H1 (cell line): ENCODE data around the gene SOSTDC1.
"Not testable (repeated sequence)": the region's sequence is repeated elsewhere in the genome, so short reads cannot be mapped to it uniquely, and the experiment has no call there.

Experiments
- CREB1 ChIP-seq: IDR thresholded peaks from 2 replicates; pipeline ENCODE4 v1.6.1; 2012; ENCODE audit warnings: inconsistent platforms
- EP300 ChIP-seq, 2 experiments: IDR thresholded peaks; 1 replicate in 1 of 2; 2 replicates in 1 of 2; pipeline ENCODE4 v1.6.1; 2011 to 2012; ENCODE audit warnings: low read depth in 2 of 2, low read length in 2 of 2, mild to moderate bottlenecking in 2 of 2, borderline replicate concordance in 1 of 2, inconsistent platforms in 1 of 2, moderate library complexity in 1 of 2
- KDM5A ChIP-seq: fragments of 200-600 bp; IDR thresholded peaks from 2 replicates; pipeline ENCODE4 v1.7.1; 2012; ENCODE audit warnings: mild to moderate bottlenecking, low read length, inconsistent platforms, mixed read lengths
- MAX ChIP-seq: IDR thresholded peaks from 2 replicates; pipeline ENCODE4 v1.6.1; 2012; ENCODE audit warnings: inconsistent platforms
- POLR2A ChIP-seq, 2 experiments: IDR thresholded peaks; 1 replicate in 1 of 2; 2 replicates in 1 of 2; pipeline ENCODE4 v1.6.1; 2011; ENCODE audit warnings: low read depth in 2 of 2, low read length in 2 of 2, mild to moderate bottlenecking in 2 of 2; ENCODE audit errors: control extremely low read depth in 1 of 2
- POLR2AphosphoS5 ChIP-seq: IDR thresholded peaks from 2 replicates; pipeline ENCODE4 v1.6.1; 2011; ENCODE audit warnings: low read depth, low read length
- SUZ12 ChIP-seq: fragments of 200-600 bp; sonication (generic); IDR thresholded peaks from 2 replicates; pipeline ENCODE4 v1.6.1; 2012; ENCODE audit warnings: mild to moderate bottlenecking, inconsistent platforms, low read length, moderate library complexity, mixed read lengths
- TAF1 ChIP-seq: IDR thresholded peaks from 2 replicates; pipeline ENCODE4 v1.6.1; 2011; ENCODE audit warnings: mild to moderate bottlenecking, low read depth, low read length
- TCF12 ChIP-seq: IDR thresholded peaks from 2 replicates; pipeline ENCODE4 v1.6.1; 2011; ENCODE audit warnings: low read depth, mild to moderate bottlenecking, low read length
- YY1 ChIP-seq: IDR thresholded peaks from 2 replicates; pipeline ENCODE4 v1.6.1; 2011; ENCODE audit warnings: low read depth, mild to moderate bottlenecking, low read length
- TF ChIP-seq, protein P1 (sequence below): IDR thresholded peaks from 2 replicates; pipeline ENCODE4 v1.6.1; 2012; ENCODE audit warnings: low read length, inconsistent platforms

GRCh38 chr7:16456303-16456702 is 9.2 kb downstream of the SOSTDC1 start:
- not testable (repeated sequence) for TF ChIP-seq TCF12; TAF1; SUZ12; KDM5A; POLR2A (IDR thresholded peaks at IDR 0.05; ENCODE audit: control extremely low read depth in 1 of 2, low read depth in 2 of 2, low read length in 2 of 2); POLR2AphosphoS5; YY1; CREB1; MAX; EP300 (IDR thresholded peaks at IDR 0.05; ENCODE audit: borderline replicate concordance in 1 of 2, low read depth in 2 of 2, low read length in 2 of 2)
- TF ChIP-seq, protein P1, sequence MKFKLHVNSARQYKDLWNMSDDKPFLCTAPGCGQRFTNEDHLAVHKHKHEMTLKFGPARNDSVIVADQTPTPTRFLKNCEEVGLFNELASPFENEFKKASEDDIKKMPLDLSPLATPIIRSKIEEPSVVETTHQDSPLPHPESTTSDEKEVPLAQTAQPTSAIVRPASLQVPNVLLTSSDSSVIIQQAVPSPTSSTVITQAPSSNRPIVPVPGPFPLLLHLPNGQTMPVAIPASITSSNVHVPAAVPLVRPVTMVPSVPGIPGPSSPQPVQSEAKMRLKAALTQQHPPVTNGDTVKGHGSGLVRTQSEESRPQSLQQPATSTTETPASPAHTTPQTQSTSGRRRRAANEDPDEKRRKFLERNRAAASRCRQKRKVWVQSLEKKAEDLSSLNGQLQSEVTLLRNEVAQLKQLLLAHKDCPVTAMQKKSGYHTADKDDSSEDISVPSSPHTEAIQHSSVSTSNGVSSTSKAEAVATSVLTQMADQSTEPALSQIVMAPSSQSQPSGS, result not testable (repeated sequence)
